Natural killer cell (primary cell): ENCODE measurements around the gene SYT14. TPM values are rescaled to one million over a fixed set of nuclear protein-coding genes. Genes with fewer than 3 reads are reported as not detected.
"Not testable (repeated sequence)": the region's sequence is repeated elsewhere in the genome, so short reads cannot be mapped to it uniquely, and the experiment has no call there.

Experiments
- ATAC-seq, 3 donors: fragments of 150-1000 bp in 2 of 3; fragments of 200-7000 bp in 1 of 3; cut with Tn5 transposase; 1 replicate in 1 of 3; 2 replicates in 2 of 3; pipeline ENCODE4 v1.10.0; 2021; ENCODE audit warnings: mild to moderate bottlenecking in 2 of 3, moderate library complexity in 2 of 3
- DNase-seq, 2 donors: peaks; one replicate each; pipeline versions ENCODE4 v3.0.0 to v3.0.0-alpha.2; 2013 to 2021; ENCODE audit warnings: mixed read lengths in 1 of 2
- H3K27ac ChIP-seq: one replicate; pipeline ENCODE4 v1.5.1; 2013; ENCODE audit warnings: mild to moderate bottlenecking, low read length
- H3K27me3 ChIP-seq: one replicate; pipeline ENCODE4 v1.6.1; 2013; ENCODE audit warnings: low read length; ENCODE audit not compliant: control insufficient read depth, insufficient read depth
- H3K36me3 ChIP-seq: one replicate; pipeline ENCODE4 v1.6.1; 2013; ENCODE audit warnings: low read length; ENCODE audit not compliant: control insufficient read depth, insufficient read depth
- H3K4me1 ChIP-seq: one replicate; pipeline ENCODE4 v1.6.1; 2013; ENCODE audit warnings: low read length; ENCODE audit not compliant: control insufficient read depth, insufficient read depth
- H3K4me3 ChIP-seq: one replicate; pipeline ENCODE4 v1.5.1; 2013; ENCODE audit warnings: low read length
- H3K9me3 ChIP-seq: one replicate; pipeline ENCODE4 v1.6.1; 2013; ENCODE audit warnings: low read length; ENCODE audit not compliant: control insufficient read depth, insufficient read depth
- H3K27ac Mint-ChIP-seq, 2 donors: one replicate each; pipeline ENCODE4 v1.8.0; 2022; ENCODE audit warnings: mild to moderate bottlenecking in 2 of 2, mixed read lengths in 2 of 2, moderate library complexity in 1 of 2
- H3K27me3 Mint-ChIP-seq, 2 donors: one replicate each; pipeline ENCODE4 v1.8.0; 2022; ENCODE audit warnings: low read depth in 2 of 2, mixed read lengths in 2 of 2
- H3K36me3 Mint-ChIP-seq: one replicate; pipeline ENCODE4 v1.8.0; 2022; ENCODE audit warnings: mixed read lengths
- H3K4me1 Mint-ChIP-seq, 2 donors: one replicate each; pipeline ENCODE4 v1.8.0; 2022; ENCODE audit warnings: mixed read lengths in 2 of 2
- H3K4me3 Mint-ChIP-seq: one replicate; pipeline ENCODE4 v1.8.0; 2022; ENCODE audit warnings: mild to moderate bottlenecking, moderate library complexity, mixed read lengths
- H3K9me3 Mint-ChIP-seq, 2 donors: one replicate each; pipeline ENCODE4 v1.8.0; 2022; ENCODE audit warnings: mixed read lengths in 2 of 2
- WGBS: methylation state at CpG from one replicate; pipeline ENCODE4 v1.1.7; 2013; ENCODE audit warnings: missing lambda C conversion rate; ENCODE audit not compliant: insufficient coverage; 5-methylcytosine and 5-hydroxymethylcytosine counted together
- intact Hi-C: fragments of 100-400 bp; cut with micrococcal nuclease; formaldehyde crosslinking; loops from one replicate; pipeline ENCODE4 v1.14.2; 2022
- total RNA-seq, 4 donors: library from RNA; stranded (reverse); fragments of 120-200 nt in 1 of 4; gene quantifications; one replicate each; pipeline versions ENCODE4 v1.2.3 to v1.2.4, GENCODE V29; 2013 to 2022
- TF ChIP-seq, protein P1 (sequence below): fragments of 200-600 bp; IDR thresholded peaks from one replicate; pipeline ENCODE4 v1.8.0; 2022; ENCODE audit warnings: antibody characterized with exemption

SYT14 gene
- total RNA-seq, 3 donors from 2014 or later (not counting 1 experiment from before 2014, with no cell fraction given): not detected

GRCh38 chr1:210195635-210196160 is 257.7 kb downstream of the SYT14 start:
- ATAC-seq: no peak
- H3K36me3 Mint-ChIP-seq: no peaks in the 10 kb centered on the region
- Histone ChIP-seq H3K36me3 (no peaks in the 10 kb centered on the region), H3K27me3 (no peaks in the 10 kb centered on the region), H3K9me3 (peaks cover 20% of the 10 kb centered on the region), H3K4me3 (no peak overlapping the region), H3K4me1 (no peaks in the 10 kb centered on the region), H3K27ac (no peak overlapping the region)
- H3K4me1 Mint-ChIP-seq: no peaks in the 10 kb centered on the region
- no peaks in the 10 kb centered on the region for H3K27me3 Mint-ChIP-seq
- no peak overlapping the region for H3K4me3 Mint-ChIP-seq
- H3K27ac Mint-ChIP-seq: no peak overlapping the region
- TF ChIP-seq, protein P1, sequence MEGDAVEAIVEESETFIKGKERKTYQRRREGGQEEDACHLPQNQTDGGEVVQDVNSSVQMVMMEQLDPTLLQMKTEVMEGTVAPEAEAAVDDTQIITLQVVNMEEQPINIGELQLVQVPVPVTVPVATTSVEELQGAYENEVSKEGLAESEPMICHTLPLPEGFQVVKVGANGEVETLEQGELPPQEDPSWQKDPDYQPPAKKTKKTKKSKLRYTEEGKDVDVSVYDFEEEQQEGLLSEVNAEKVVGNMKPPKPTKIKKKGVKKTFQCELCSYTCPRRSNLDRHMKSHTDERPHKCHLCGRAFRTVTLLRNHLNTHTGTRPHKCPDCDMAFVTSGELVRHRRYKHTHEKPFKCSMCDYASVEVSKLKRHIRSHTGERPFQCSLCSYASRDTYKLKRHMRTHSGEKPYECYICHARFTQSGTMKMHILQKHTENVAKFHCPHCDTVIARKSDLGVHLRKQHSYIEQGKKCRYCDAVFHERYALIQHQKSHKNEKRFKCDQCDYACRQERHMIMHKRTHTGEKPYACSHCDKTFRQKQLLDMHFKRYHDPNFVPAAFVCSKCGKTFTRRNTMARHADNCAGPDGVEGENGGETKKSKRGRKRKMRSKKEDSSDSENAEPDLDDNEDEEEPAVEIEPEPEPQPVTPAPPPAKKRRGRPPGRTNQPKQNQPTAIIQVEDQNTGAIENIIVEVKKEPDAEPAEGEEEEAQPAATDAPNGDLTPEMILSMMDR: no peak
- intact Hi-C loops: no loop called here
- DNase-seq: no peak
- H3K9me3 Mint-ChIP-seq: peaks cover 0 to 3% of the 10 kb centered on the region in 2 donors
- WGBS: 88% methylated on average over 6 of the region's 8 CpGs

- DNase-seq, ATAC-seq, H3K27ac ChIP-seq, H3K36me3 ChIP-seq, H3K36me3 Mint-ChIP-seq, H3K4me3 ChIP-seq, H3K27ac Mint-ChIP-seq, H3K9me3 Mint-ChIP-seq, H3K27me3 Mint-ChIP-seq, H3K4me1 Mint-ChIP-seq, H3K4me3 Mint-ChIP-seq, H3K27me3 ChIP-seq, H3K4me1 ChIP-seq, intact Hi-C loops: not testable (repeated sequence)
- H3K9me3 ChIP-seq: peaks cover 17% of the 10 kb centered on the region
- WGBS: 86% methylated on average over 4 of the region's 5 CpGs
These were observed 258.2 kb downstream of the SYT14 start for GRCh38 chr1:210196266-210196665.

- Histone ChIP-seq H3K27ac (no peak overlapping the region), H3K36me3 (no peaks in the 10 kb centered on the region), H3K9me3 (peaks cover 16% of the 10 kb centered on the region), H3K27me3 (no peaks in the 10 kb centered on the region), H3K4me1 (no peaks in the 10 kb centered on the region), H3K4me3 (no peak overlapping the region)
- TF ChIP-seq, protein P1: no peak
- Mint-ChIP-seq H3K27ac (no peak overlapping the region), H3K27me3 (no peaks in the 10 kb centered on the region), H3K9me3 (peaks cover 0 to 3% of the 10 kb centered on the region in 2 donors), H3K4me1 (no peaks in the 10 kb centered on the region), H3K4me3 (no peak overlapping the region), H3K36me3 (no peaks in the 10 kb centered on the region)
- ATAC-seq: no peak
- intact Hi-C loops: no loop called here
- no peak for DNase-seq
- WGBS: 50% methylated on average over 2 of the region's 3 CpGs
These were observed 260.8 kb downstream of the SYT14 start for GRCh38 chr1:210198840-210199239.

GRCh38 chr1:210200124-210200736 is 262.2 kb downstream of the SYT14 start:
- H3K4me3 ChIP-seq: no peak overlapping the region
- H3K9me3 Mint-ChIP-seq: peaks cover 0 to 3% of the 10 kb centered on the region in 2 donors
- no peaks in the 10 kb centered on the region for H3K27me3 ChIP-seq
- H3K36me3 Mint-ChIP-seq: no peaks in the 10 kb centered on the region
- no peak overlapping the region for H3K4me3 Mint-ChIP-seq
- no peaks in the 10 kb centered on the region for H3K27me3 Mint-ChIP-seq
- H3K36me3 ChIP-seq: no peaks in the 10 kb centered on the region
- H3K27ac Mint-ChIP-seq: no peak overlapping the region
- H3K4me1 Mint-ChIP-seq: no peaks in the 10 kb centered on the region
- H3K27ac ChIP-seq: no peak overlapping the region
- H3K4me1 ChIP-seq: no peaks in the 10 kb centered on the region
- ATAC-seq (no peak), DNase-seq (no peak)
- TF ChIP-seq, protein P1: no peak
- WGBS: no CpG with 5 or more reads among the region's 3 CpGs
- intact Hi-C loops: no loop called here
- H3K9me3 ChIP-seq: peaks cover 16% of the 10 kb centered on the region
